Ovary (tissue), 3 donors: ENCODE data around the gene RIPOR3.

ENCODE experiments used
- EP300 ChIP-seq: sonication (generic); formaldehyde crosslinking; IDR thresholded peaks from one replicate; pipeline ENCODE4 v1.6.1; 2017; ENCODE audit warnings: antibody characterized with exemption
- POLR2A ChIP-seq: fragments of 450-650 bp; IDR thresholded peaks from one replicate; pipeline ENCODE4 v1.6.1; 2017; ENCODE audit warnings: antibody characterized with exemption, mild to moderate bottlenecking, moderate library complexity
- TF ChIP-seq, protein P1 (sequence below), 3 donors: fragments of 450-650 bp in 2 of 3; fragments of 200-600 bp in 1 of 3; IDR thresholded peaks; one replicate each; pipeline versions ENCODE4 v1.5.1 to v1.8.0; 2016 to 2022; ENCODE audit warnings: antibody characterized with exemption in 3 of 3, mild to moderate bottlenecking in 1 of 3
- donor health status: DM: no; HTN: no; CAD: no.

DNA sequence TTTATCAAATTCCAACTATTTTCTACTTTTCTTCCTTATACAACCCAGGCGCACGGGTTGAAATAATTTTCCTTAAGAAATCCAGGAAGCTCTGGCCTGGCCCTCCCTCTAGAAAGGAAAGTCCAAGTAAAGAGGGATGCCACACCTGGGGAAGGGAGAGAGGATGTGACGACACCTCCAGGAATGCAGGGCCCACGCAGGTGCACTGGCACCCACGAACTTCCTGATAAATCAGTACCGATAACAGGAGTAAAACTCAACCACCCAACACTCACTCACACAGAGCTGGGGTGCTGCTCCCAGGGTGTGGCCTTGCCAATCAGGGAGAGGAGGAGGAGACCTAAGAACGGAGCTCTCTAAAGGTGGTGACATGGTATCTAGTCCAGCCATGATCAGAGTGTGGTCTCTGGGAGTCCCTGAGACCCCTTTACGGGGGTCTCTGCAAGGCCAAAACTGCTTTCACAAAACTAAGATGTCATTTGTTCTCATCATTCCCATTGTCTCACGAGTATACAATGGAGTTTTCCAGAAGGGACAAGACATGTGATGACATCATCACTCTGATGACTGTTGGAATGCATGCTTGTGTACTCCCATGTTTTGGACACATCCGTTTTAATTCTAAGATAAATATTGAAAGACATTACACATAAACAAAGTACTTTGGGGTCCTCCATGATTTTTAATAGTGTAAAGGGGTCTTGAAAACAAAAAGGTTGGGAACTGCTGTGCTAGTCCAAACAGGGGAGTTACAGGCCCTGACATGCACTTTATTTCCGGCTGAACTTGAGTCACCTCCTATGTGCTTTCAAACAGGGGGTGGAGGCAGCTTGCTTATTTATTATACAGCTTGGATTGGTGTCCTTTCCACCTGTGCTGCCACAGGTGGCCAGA is 37.9 kb upstream of the RIPOR3 start:
- TF ChIP-seq, protein P1, sequence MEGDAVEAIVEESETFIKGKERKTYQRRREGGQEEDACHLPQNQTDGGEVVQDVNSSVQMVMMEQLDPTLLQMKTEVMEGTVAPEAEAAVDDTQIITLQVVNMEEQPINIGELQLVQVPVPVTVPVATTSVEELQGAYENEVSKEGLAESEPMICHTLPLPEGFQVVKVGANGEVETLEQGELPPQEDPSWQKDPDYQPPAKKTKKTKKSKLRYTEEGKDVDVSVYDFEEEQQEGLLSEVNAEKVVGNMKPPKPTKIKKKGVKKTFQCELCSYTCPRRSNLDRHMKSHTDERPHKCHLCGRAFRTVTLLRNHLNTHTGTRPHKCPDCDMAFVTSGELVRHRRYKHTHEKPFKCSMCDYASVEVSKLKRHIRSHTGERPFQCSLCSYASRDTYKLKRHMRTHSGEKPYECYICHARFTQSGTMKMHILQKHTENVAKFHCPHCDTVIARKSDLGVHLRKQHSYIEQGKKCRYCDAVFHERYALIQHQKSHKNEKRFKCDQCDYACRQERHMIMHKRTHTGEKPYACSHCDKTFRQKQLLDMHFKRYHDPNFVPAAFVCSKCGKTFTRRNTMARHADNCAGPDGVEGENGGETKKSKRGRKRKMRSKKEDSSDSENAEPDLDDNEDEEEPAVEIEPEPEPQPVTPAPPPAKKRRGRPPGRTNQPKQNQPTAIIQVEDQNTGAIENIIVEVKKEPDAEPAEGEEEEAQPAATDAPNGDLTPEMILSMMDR (IDR thresholded peaks at IDR 0.05): no peak
- TF ChIP-seq POLR2A: no peak
- TF ChIP-seq EP300: no peak
